SK-N-SH treated with all-trans-retinoic acid at 6 μM for 48 hours (cell line): Measurements from ENCODE around the gene CDX1.

ENCODE experiments used
- ATAC-seq: fragments of 200-7000 bp; cut with Tn5 transposase; 3 replicates; pipeline ENCODE4 v1.9.1; 2020; ENCODE audit warnings: mild to moderate bottlenecking, moderate library complexity
- ARNTL ChIP-seq: fragments of 450-650 bp; formaldehyde crosslinking; IDR thresholded peaks from 2 replicates; pipeline ENCODE4 v1.5.0; 2020; ENCODE audit warnings: low read depth, mild to moderate bottlenecking, moderate library complexity, borderline replicate concordance
- BACH2 ChIP-seq: fragments of 250-450 bp; sonication (Bioruptor Pico); IDR thresholded peaks from 2 replicates; pipeline ENCODE4 v1.9.0; 2021; ENCODE audit warnings: mild to moderate bottlenecking, borderline replicate concordance
- CREB5 ChIP-seq: fragments of 250-450 bp; sonication (Bioruptor Pico); IDR thresholded peaks from 2 replicates; pipeline ENCODE4 v1.5.1; 2020; ENCODE audit warnings: low read depth, mild to moderate bottlenecking, moderate library complexity
- CSDC2 ChIP-seq: fragments of 250-450 bp; sonication (Bioruptor Pico); IDR thresholded peaks from 2 replicates; pipeline ENCODE4 v1.5.0; 2020; ENCODE audit warnings: mild to moderate bottlenecking, moderate library complexity
- CSRNP3 ChIP-seq: fragments of 250-450 bp; sonication (Bioruptor Pico); IDR thresholded peaks from 2 replicates; pipeline ENCODE4 v1.5.1; 2021; ENCODE audit warnings: mild to moderate bottlenecking, moderate library complexity
- ESRRG ChIP-seq: fragments of 250-450 bp; sonication (Bioruptor Pico); IDR thresholded peaks from 2 replicates; pipeline ENCODE4 v1.6.1; 2021; ENCODE audit warnings: mild to moderate bottlenecking
- ISL1 ChIP-seq: fragments of 250-450 bp; sonication (Bioruptor Pico); IDR thresholded peaks from 2 replicates; pipeline ENCODE4 v2.1.2; 2022; ENCODE audit warnings: mild to moderate bottlenecking, moderate library complexity
- OSR1 ChIP-seq: fragments of 250-450 bp; sonication (Bioruptor Pico); IDR thresholded peaks from 2 replicates; pipeline ENCODE4 v1.8.0; 2022; ENCODE audit warnings: moderate library complexity, mild to moderate bottlenecking, inconsistent platforms
- PATZ1 ChIP-seq: fragments of 250-450 bp; sonication (Bioruptor Pico); IDR thresholded peaks from 2 replicates; pipeline ENCODE4 v1.8.0; 2020; ENCODE audit warnings: mild to moderate bottlenecking, moderate library complexity, borderline replicate concordance
- POU6F1 ChIP-seq: fragments of 250-450 bp; sonication (Bioruptor Pico); IDR thresholded peaks from 2 replicates; pipeline ENCODE4 v1.8.0; 2021; ENCODE audit warnings: low read depth, mild to moderate bottlenecking, moderate library complexity, borderline replicate concordance
- PPARA ChIP-seq: fragments of 250-450 bp; sonication (Bioruptor Pico); IDR thresholded peaks from 2 replicates; pipeline ENCODE4 v1.5.0; 2020; ENCODE audit warnings: mild to moderate bottlenecking, borderline replicate concordance
- RARB ChIP-seq: fragments of 250-450 bp; sonication (Bioruptor Pico); IDR thresholded peaks from 2 replicates; pipeline ENCODE4 v1.8.0; 2021; ENCODE audit warnings: mild to moderate bottlenecking, moderate library complexity
- SNAI2 ChIP-seq: fragments of 250-450 bp; sonication (Bioruptor Pico); IDR thresholded peaks from 2 replicates; pipeline ENCODE4 v1.5.0; 2020; ENCODE audit warnings: mild to moderate bottlenecking, moderate library complexity
- TCF4 ChIP-seq: fragments of 250-450 bp; sonication (Bioruptor Pico); IDR thresholded peaks from 2 replicates; pipeline ENCODE4 v1.8.0; 2021; ENCODE audit warnings: mild to moderate bottlenecking, moderate library complexity, borderline replicate concordance
- TOX ChIP-seq: fragments of 250-450 bp; sonication (Bioruptor Pico); IDR thresholded peaks from 2 replicates; pipeline ENCODE4 v1.8.0; 2021; ENCODE audit warnings: mild to moderate bottlenecking, moderate library complexity, borderline replicate concordance
- TSHZ2 ChIP-seq: fragments of 250-450 bp; sonication (Bioruptor Pico); IDR thresholded peaks from 2 replicates; pipeline ENCODE4 v1.5.0; 2020; ENCODE audit warnings: mild to moderate bottlenecking, moderate library complexity
- ZC3H10 ChIP-seq: fragments of 250-450 bp; sonication (Bioruptor Pico); IDR thresholded peaks from 2 replicates; pipeline ENCODE4 v1.5.1; 2021; ENCODE audit warnings: mild to moderate bottlenecking, moderate library complexity
- ZFP3 ChIP-seq: fragments of 250-450 bp; sonication (Bioruptor Pico); IDR thresholded peaks from 2 replicates; pipeline ENCODE4 v1.5.0; 2020; ENCODE audit warnings: mild to moderate bottlenecking, moderate library complexity
- ZFP30 ChIP-seq: fragments of 450-650 bp; formaldehyde crosslinking; IDR thresholded peaks from 2 replicates; pipeline ENCODE4 v1.5.0; 2022; ENCODE audit warnings: mild to moderate bottlenecking, moderate library complexity
- ZNF565 ChIP-seq: fragments of 450-650 bp; formaldehyde crosslinking; conservative IDR thresholded peaks from 2 replicates; pipeline ENCODE4 v1.5.0; 2020; ENCODE audit warnings: low read depth, mild to moderate bottlenecking, moderate library complexity
- ZNF70 ChIP-seq: fragments of 450-650 bp; formaldehyde crosslinking; IDR thresholded peaks from 2 replicates; pipeline ENCODE4 v1.5.0; 2020; ENCODE audit warnings: mild to moderate bottlenecking, moderate library complexity
- ZNF8 ChIP-seq: fragments of 450-650 bp; formaldehyde crosslinking; IDR thresholded peaks from 2 replicates; pipeline ENCODE4 v1.5.0; 2020; ENCODE audit warnings: mild to moderate bottlenecking, moderate library complexity

The CDX1 gene

GRCh38 chr5:150129813-150130492, 36.6 kb upstream of the CDX1 start:
- ATAC-seq, result peak; percentile 90
- TF ChIP-seq ZFP30 (CRISPR knock-in tag), result no peak
- TF ChIP-seq RARB, result no peak
- TF ChIP-seq ISL1 (CRISPR knock-in tag), result no peak
- no peak for TF ChIP-seq ARNTL (CRISPR knock-in tag)

GRCh38 chr5:150130493-150130922, 36.1 kb upstream of the CDX1 start:
- TF ChIP-seq CREB5 (CRISPR knock-in tag) (no peak), PPARA (CRISPR knock-in tag) (no peak), ESRRG (CRISPR knock-in tag) (no peak), TCF4 (CRISPR knock-in tag) (no peak), CSRNP3 (CRISPR knock-in tag) (no peak), CSDC2 (no peak), ZNF8 (CRISPR knock-in tag) (no peak), ZNF565 (CRISPR knock-in tag) (no peak), ZFP3 (CRISPR knock-in tag) (no peak), TOX (no peak), PATZ1 (no peak), RARB (no peak), BACH2 (CRISPR knock-in tag) (no peak), ZC3H10 (CRISPR knock-in tag) (no peak)
- ATAC-seq, result peak; percentile 13

GRCh38 chr5:150131461-150131860, 35.1 kb upstream of the CDX1 start:
- ATAC-seq, result no peak
- TF ChIP-seq POU6F1 (CRISPR knock-in tag), result no peak
- no peak for TF ChIP-seq ZNF70 (CRISPR knock-in tag)
- TF ChIP-seq PPARA (CRISPR knock-in tag), result no peak
- no peak for TF ChIP-seq PATZ1
- no peak for TF ChIP-seq RARB
- no peak for TF ChIP-seq TCF4 (CRISPR knock-in tag)
- TF ChIP-seq ARNTL (CRISPR knock-in tag), result no peak
- TF ChIP-seq CSRNP3 (CRISPR knock-in tag), result no peak
- TF ChIP-seq ISL1 (CRISPR knock-in tag), result no peak
- TF ChIP-seq ZFP3 (CRISPR knock-in tag), result no peak
- no peak for TF ChIP-seq CSDC2
- TF ChIP-seq SNAI2, result no peak
- no peak for TF ChIP-seq ZNF8 (CRISPR knock-in tag)
- no peak for TF ChIP-seq OSR1 (CRISPR knock-in tag)
- no peak for TF ChIP-seq ZFP30 (CRISPR knock-in tag)
- TF ChIP-seq TSHZ2, result no peak
- no peak for TF ChIP-seq ZC3H10 (CRISPR knock-in tag)
- no peak for TF ChIP-seq TOX
- TF ChIP-seq, all 23 proteins: peak for 0
